ENCODE results near the gene UBE2S. TPM values are rescaled to one million over a fixed set of nuclear protein-coding genes. Genes with fewer than 3 reads are reported as not detected.

UBE2S gene
- total and polyA plus RNA-seq, 10 of the 15 experiments (the other 5 are each of a cell fraction or from before 2014, with no cell fraction given) = 2.3 to 640 (median 127) TPM

DNA sequence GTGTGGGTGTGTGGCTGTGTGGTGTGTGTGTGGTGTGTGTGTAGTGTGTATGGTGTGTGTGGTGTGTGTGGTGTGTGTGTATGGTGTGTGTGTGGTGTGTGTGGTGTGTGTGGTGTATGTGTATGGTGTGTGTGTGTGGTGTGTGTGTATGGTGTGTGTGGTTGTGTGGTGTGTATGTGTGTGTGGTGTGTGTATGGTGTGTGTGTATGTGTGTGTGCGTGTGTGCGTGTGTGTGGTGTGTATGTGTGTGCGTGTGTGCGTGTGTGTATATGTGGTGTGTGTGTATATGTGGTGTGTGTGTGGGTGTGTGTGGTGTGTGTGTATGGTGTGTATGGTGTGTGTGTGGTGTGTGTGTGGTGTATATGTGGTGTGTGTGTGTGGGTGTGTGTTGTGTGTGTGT lies 27.4 kb upstream of the UBE2S start:
- intact Hi-C loops (cut with micrococcal nuclease; ENCODE audit: unreplicated experiment) = no loop called here
- SMC1A ChIA-PET (ENCODE audit: uncharacterized antibody, unreplicated experiment) = no interaction called here
- no peaks in the 10 kb centered on the region for H4K20me1 ChIP-seq (ENCODE audit: control insufficient read depth, insufficient read depth)
- TF ChIP-seq CHD2 (IDR thresholded peaks at IDR 0.05; ENCODE audit: borderline replicate concordance, low read depth, low read length) = no peak
- TF ChIP-seq TCF12 (IDR thresholded peaks at IDR 0.05; ENCODE audit: low read depth, low read length) = no peak
- TF ChIP-seq PML (IDR thresholded peaks at IDR 0.05; ENCODE audit: low read length) = no peak
- TF ChIP-seq SUPT20H (IDR thresholded peaks at IDR 0.05; ENCODE audit: borderline replicate concordance, control insufficient read depth, low read depth, low read length) = no peak
- no peak for TF ChIP-seq NFIC (IDR thresholded peaks at IDR 0.05; ENCODE audit: low read depth, low read length)
- TF ChIP-seq ZNF217 (IDR thresholded peaks at IDR 0.05) = no peak
- no peak for TF ChIP-seq HCFC1 (IDR thresholded peaks at IDR 0.05; ENCODE audit: low read length)
- TF ChIP-seq CBX3 (IDR thresholded peaks at IDR 0.05; ENCODE audit: borderline replicate concordance, low read depth) = no peak
- TF ChIP-seq, protein P1, sequence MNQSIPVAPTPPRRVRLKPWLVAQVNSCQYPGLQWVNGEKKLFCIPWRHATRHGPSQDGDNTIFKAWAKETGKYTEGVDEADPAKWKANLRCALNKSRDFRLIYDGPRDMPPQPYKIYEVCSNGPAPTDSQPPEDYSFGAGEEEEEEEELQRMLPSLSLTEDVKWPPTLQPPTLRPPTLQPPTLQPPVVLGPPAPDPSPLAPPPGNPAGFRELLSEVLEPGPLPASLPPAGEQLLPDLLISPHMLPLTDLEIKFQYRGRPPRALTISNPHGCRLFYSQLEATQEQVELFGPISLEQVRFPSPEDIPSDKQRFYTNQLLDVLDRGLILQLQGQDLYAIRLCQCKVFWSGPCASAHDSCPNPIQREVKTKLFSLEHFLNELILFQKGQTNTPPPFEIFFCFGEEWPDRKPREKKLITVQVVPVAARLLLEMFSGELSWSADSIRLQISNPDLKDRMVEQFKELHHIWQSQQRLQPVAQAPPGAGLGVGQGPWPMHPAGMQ (IDR thresholded peaks at IDR 0.05; ENCODE audit: borderline replicate concordance) = no peak
- no peaks in the 10 kb centered on the region for H3K27me3 ChIP-seq (replicated peaks in 1 of 2; ENCODE audit: control insufficient read depth in 2 of 2, insufficient read depth in 2 of 2, low read length in 1 of 2)
- no TSS peak for BruUV-seq (replicated peaks)
- RAD21 ChIA-PET (ENCODE audit: unreplicated experiment) = no interaction called here
- no peak overlapping the region for H2AFZ ChIP-seq (ENCODE audit: control insufficient read depth, low read depth, low read length)
- no peak overlapping the region for H3K4me2 ChIP-seq (ENCODE audit: control insufficient read depth, insufficient read depth)
- H3K4me1 ChIP-seq (ENCODE audit: control insufficient read depth, insufficient read depth, low read length) = no peaks in the 10 kb centered on the region; the same call in 1 of the 2 replicates
- CTCF ChIA-PET = no interaction called here
- no peak overlapping the region for H3K4me3 ChIP-seq
- POLR2A ChIA-PET = no interaction called here
- DNase-seq (ENCODE audit: low read depth, low spot score) (no peak), ATAC-seq (no peak), FAIRE-seq (no peak)
- no peaks in the 10 kb centered on the region; the same call in 2 of the 3 replicates for H3K9me3 ChIP-seq (replicated peaks; ENCODE audit: control insufficient read depth, insufficient read depth, low read length)
- no peak overlapping the region for H3K9ac ChIP-seq (ENCODE audit: control insufficient read depth, insufficient read depth, low read length)
- no peak overlapping the region for H3K27ac ChIP-seq (ENCODE audit: control insufficient read depth, insufficient read depth)
- WGBS (ENCODE audit: insufficient coverage, insufficient replicate concordance, low lambda C conversion rate, missing lambda C conversion rate) = no CpG with 5 or more reads among the region's 4 CpGs
- in situ Hi-C loops (cut with MboI) = no loop called here
- no peaks in the 10 kb centered on the region for H3K36me3 ChIP-seq (ENCODE audit: control insufficient read depth in 2 of 2, insufficient read depth in 2 of 2, low read length in 1 of 2)
- no peaks in the 10 kb centered on the region for H3K79me2 ChIP-seq (ENCODE audit: control insufficient read depth, insufficient read depth, low read length)
